Mesenchymal stem cell (in vitro differentiated cells and primary cell): ENCODE results near the gene MMAA.
"Not testable (repeated sequence)": the region's sequence is repeated elsewhere in the genome, so short reads cannot be mapped to it uniquely, and the experiment has no call there.

Experiments used
- DNase-seq: peaks from one replicate; pipeline ENCODE4 v3.0.0-alpha.2; 2013
- H2AFZ ChIP-seq: one replicate; pipeline ENCODE4 v1.6.1; 2013; ENCODE audit warnings: low read depth, mild to moderate bottlenecking, control low read depth, inconsistent platforms, low read length, moderate library complexity
- H2AK5ac ChIP-seq: 2 replicates; pipeline ENCODE4 v1.6.1; 2013; ENCODE audit warnings: low read length, moderate library complexity, mild to moderate bottlenecking, inconsistent platforms; ENCODE audit not compliant: severe bottlenecking
- H2BK120ac ChIP-seq: one replicate; pipeline ENCODE4 v1.6.1; 2013; ENCODE audit warnings: low read depth, mild to moderate bottlenecking, inconsistent platforms, low read length, moderate library complexity
- H2BK12ac ChIP-seq, 2 experiments: one replicate each; pipeline ENCODE4 v1.6.1; 2013; ENCODE audit warnings: inconsistent platforms in 2 of 2, low read length in 2 of 2, mild to moderate bottlenecking in 2 of 2, moderate library complexity in 2 of 2, control low read depth in 1 of 2
- H2BK15ac ChIP-seq: one replicate; pipeline ENCODE4 v1.6.1; 2013; ENCODE audit warnings: mild to moderate bottlenecking, low read depth, inconsistent platforms; ENCODE audit not compliant: poor library complexity, severe bottlenecking
- H2BK5ac ChIP-seq: 2 replicates; pipeline ENCODE4 v1.6.1; 2013; ENCODE audit warnings: low read depth, mild to moderate bottlenecking, low read length, control low read depth, inconsistent platforms; ENCODE audit not compliant: poor library complexity, severe bottlenecking
- H3K14ac ChIP-seq, 2 experiments: one replicate each; pipeline ENCODE4 v1.6.1; 2013; ENCODE audit warnings: inconsistent platforms in 2 of 2, low read length in 2 of 2, control low read depth in 1 of 2, mild to moderate bottlenecking in 1 of 2, moderate library complexity in 1 of 2
- H3K18ac ChIP-seq, 2 experiments: one replicate each; pipeline ENCODE4 v1.6.1; 2013; ENCODE audit warnings: inconsistent platforms in 2 of 2, low read length in 2 of 2, control low read depth in 1 of 2, low read depth in 1 of 2, mild to moderate bottlenecking in 1 of 2
- H3K23ac ChIP-seq, 2 experiments: one replicate each; pipeline ENCODE4 v1.6.1; 2013; ENCODE audit warnings: inconsistent platforms in 2 of 2, low read length in 2 of 2, mild to moderate bottlenecking in 2 of 2, moderate library complexity in 2 of 2, control low read depth in 1 of 2
- H3K27ac ChIP-seq: 2 replicates; pipeline ENCODE4 v1.5.1; 2013; ENCODE audit warnings: mild to moderate bottlenecking, moderate library complexity, low read length, control low read depth, inconsistent platforms; ENCODE audit not compliant: poor library complexity, severe bottlenecking
- H3K27me3 ChIP-seq, 2 experiments: 2 replicates each; pipeline versions ENCODE4 v1.6.1 to v1.7.0; 2013; ENCODE audit warnings: low read length in 2 of 2, mild to moderate bottlenecking in 2 of 2, moderate library complexity in 2 of 2, control low read depth in 1 of 2, inconsistent platforms in 1 of 2; ENCODE audit not compliant: control insufficient read depth in 1 of 2, insufficient read depth in 1 of 2
- H3K36me3 ChIP-seq, 2 experiments: 2 replicates each; pipeline versions ENCODE4 v1.6.1 to v1.7.0; 2013; ENCODE audit warnings: low read length in 2 of 2, control low read depth in 1 of 2, inconsistent platforms in 1 of 2, low read depth in 1 of 2, mild to moderate bottlenecking in 1 of 2; ENCODE audit not compliant: insufficient read depth in 2 of 2, control insufficient read depth in 1 of 2
- H3K4ac ChIP-seq, 2 experiments: one replicate each; pipeline ENCODE4 v1.6.1; 2013; ENCODE audit warnings: inconsistent platforms in 2 of 2, low read length in 2 of 2, mild to moderate bottlenecking in 2 of 2, moderate library complexity in 2 of 2, control low read depth in 1 of 2, low read depth in 1 of 2
- H3K4me1 ChIP-seq: 2 replicates; pipeline ENCODE4 v1.6.1; 2013; ENCODE audit warnings: low read depth, low read length, control low read depth; ENCODE audit not compliant: control insufficient read depth, insufficient read depth
- H3K4me2 ChIP-seq: 2 replicates; pipeline ENCODE4 v1.6.1; 2013; ENCODE audit warnings: low read length, mild to moderate bottlenecking, inconsistent platforms; ENCODE audit not compliant: poor library complexity, severe bottlenecking
- H3K4me3 ChIP-seq, 2 experiments: 2 replicates each; pipeline versions ENCODE4 v1.5.1 to v1.7.0; 2013; ENCODE audit warnings: low read length in 2 of 2, mild to moderate bottlenecking in 2 of 2, control low read depth in 1 of 2, low read depth in 1 of 2; ENCODE audit not compliant: insufficient read depth in 1 of 2
- H3K79me1 ChIP-seq: replicated peaks from 2 replicates; pipeline ENCODE4 v1.6.1; 2013; ENCODE audit warnings: mild to moderate bottlenecking, control low read depth, low read length, inconsistent platforms; ENCODE audit not compliant: poor library complexity, severe bottlenecking
- H3K9ac ChIP-seq: 2 replicates; pipeline ENCODE4 v1.7.0; 2013; ENCODE audit warnings: mild to moderate bottlenecking, low read length, moderate library complexity
- H3K9me3 ChIP-seq: 2 replicates; pipeline ENCODE4 v1.7.0; 2013; ENCODE audit warnings: mild to moderate bottlenecking, low read length; ENCODE audit not compliant: control insufficient read depth
- H4K8ac ChIP-seq: one replicate; pipeline ENCODE4 v1.6.1; 2013; ENCODE audit warnings: inconsistent platforms, mild to moderate bottlenecking, low read length, moderate library complexity
- H4K91ac ChIP-seq: one replicate; pipeline ENCODE4 v1.6.1; 2013; ENCODE audit warnings: mild to moderate bottlenecking, low read length, inconsistent platforms
- WGBS: methylation state at CpG from one replicate; pipeline ENCODE4 v1.1.7; 2013; ENCODE audit warnings: mixed read lengths; 5-methylcytosine and 5-hydroxymethylcytosine counted together

The MMAA gene

GRCh38 chr4:145639186-145639698 lies 20.1 kb downstream of the MMAA start:
- Histone ChIP-seq H3K9ac (no peak overlapping the region), H3K36me3 (peaks cover 6 to 15% of the 10 kb centered on the region in 2 experiments), H3K27me3 (no peaks in the 10 kb centered on the region), H4K91ac (no peak overlapping the region), H3K9me3 (no peaks in the 10 kb centered on the region), H2AFZ (no peak overlapping the region), H4K8ac (no peak overlapping the region), H3K4me3 (no peak overlapping the region), H3K14ac (no peak overlapping the region), H3K23ac (no peak overlapping the region), H2BK12ac (no peak overlapping the region), H3K18ac (no peak overlapping the region), H2AK5ac (no peak overlapping the region), H3K4ac (no peak overlapping the region), H3K4me2 (no peak overlapping the region), H2BK5ac (no peak overlapping the region), H3K79me1 (peaks cover 14% of the 10 kb centered on the region), H2BK15ac (no peak overlapping the region), H3K4me1 (no peaks in the 10 kb centered on the region), H3K27ac (no peak overlapping the region), H2BK120ac (no peak overlapping the region)
- WGBS, result 95% methylated on average over 5 of the region's 6 CpGs
- DNase-seq, result no peak

GRCh38 chr4:145640236-145640635 lies 21.1 kb downstream of the MMAA start:
- H3K27ac ChIP-seq, result not testable (repeated sequence)
- peak; percentile 18 for DNase-seq
- 64% methylated on average over 1 of the region's 2 CpGs for WGBS

GRCh38 chr4:145643295-145643694 lies 24.1 kb downstream of the MMAA start:
- H2BK120ac ChIP-seq, result no peak overlapping the region
- no peaks in the 10 kb centered on the region for H3K9me3 ChIP-seq
- H3K27me3 ChIP-seq, result no peaks in the 10 kb centered on the region
- peaks cover 1% of the 10 kb centered on the region for H3K79me1 ChIP-seq
- no peaks in the 10 kb centered on the region for H3K4me1 ChIP-seq
- H2AK5ac ChIP-seq, result no peak overlapping the region
- no CpG with 5 or more reads among the region's 1 CpG for WGBS
- H4K8ac ChIP-seq, result no peak overlapping the region
- no peak overlapping the region for H3K9ac ChIP-seq
- no peak overlapping the region for H2AFZ ChIP-seq
- H3K4ac ChIP-seq, result no peak overlapping the region
- peaks cover 0 to 31% of the 10 kb centered on the region in 2 experiments for H3K36me3 ChIP-seq
- no peak overlapping the region for H3K14ac ChIP-seq
- H3K18ac ChIP-seq, result no peak overlapping the region
- no peak overlapping the region for H3K4me3 ChIP-seq
- no peak overlapping the region for H3K27ac ChIP-seq
- H2BK12ac ChIP-seq, result no peak overlapping the region
- no peak for DNase-seq
- no peak overlapping the region for H3K23ac ChIP-seq
- no peak overlapping the region for H2BK5ac ChIP-seq
- no peak overlapping the region for H3K4me2 ChIP-seq
- no peak overlapping the region for H2BK15ac ChIP-seq
- H4K91ac ChIP-seq, result no peak overlapping the region

More at GRCh38 chr4:145640236-145640635, 21.1 kb downstream of the MMAA start:
- H3K9ac ChIP-seq, H3K4ac ChIP-seq, H3K9me3 ChIP-seq, H3K14ac ChIP-seq, H2AFZ ChIP-seq, H2BK120ac ChIP-seq, H4K91ac ChIP-seq, H2BK15ac ChIP-seq, H4K8ac ChIP-seq, H3K4me2 ChIP-seq, H3K4me1 ChIP-seq, H2BK5ac ChIP-seq, H3K18ac ChIP-seq, H3K27me3 ChIP-seq, H3K79me1 ChIP-seq, H2BK12ac ChIP-seq, H3K23ac ChIP-seq, H2AK5ac ChIP-seq, H3K4me3 ChIP-seq: not testable (repeated sequence)
- H3K36me3 ChIP-seq, result peaks cover 0 to 15% of the 10 kb centered on the region in 2 experiments

GRCh38 chr4:145644699-145645098 lies 25.5 kb downstream of the MMAA start:
- no peak overlapping the region for H3K23ac ChIP-seq
- no peak overlapping the region for H2BK120ac ChIP-seq
- no peak overlapping the region for H3K4me3 ChIP-seq
- H2BK12ac ChIP-seq, result no peak overlapping the region
- no peak overlapping the region for H3K9ac ChIP-seq
- H3K4me2 ChIP-seq, result no peak overlapping the region
- peaks cover 1% of the 10 kb centered on the region for H3K79me1 ChIP-seq
- H3K18ac ChIP-seq, result no peak overlapping the region
- no peak overlapping the region for H3K27ac ChIP-seq
- H2AK5ac ChIP-seq, result no peak overlapping the region
- no peaks in the 10 kb centered on the region for H3K9me3 ChIP-seq
- no peak overlapping the region for H3K4ac ChIP-seq
- no peak overlapping the region for H4K91ac ChIP-seq
- no peak overlapping the region for H2BK5ac ChIP-seq
- H3K36me3 ChIP-seq, result peaks cover 0 to 28% of the 10 kb centered on the region in 2 experiments
- WGBS, result 95% methylated on average over 3 of the region's 3 CpGs
- no peak overlapping the region for H4K8ac ChIP-seq
- no peaks in the 10 kb centered on the region for H3K27me3 ChIP-seq
- no peak for DNase-seq
- H2BK15ac ChIP-seq, result no peak overlapping the region
- H3K4me1 ChIP-seq, result no peaks in the 10 kb centered on the region
- no peak overlapping the region for H2AFZ ChIP-seq
- no peak overlapping the region for H3K14ac ChIP-seq
